GM19395 (cell line): Measurements from ENCODE around the gene MT3.

Source experiments
- ATAC-seq: cut with Tn5 transposase; IDR thresholded peaks from one replicate; pipeline ENCODE4 v1.9.1; 2021; ENCODE audit warnings: mild to moderate bottlenecking, moderate library complexity; ENCODE audit not compliant: unreplicated experiment

MT3 gene

GRCh38 chr16:56589141-56590039, at the start of gene MT3:
TSS of gene MT3 (plus strand) at chr16:56589528. CDS start at chr16:56589591, 63 bp downstream.
- ATAC-seq = no peak

GRCh38 chr16:56539656-56540055, 49.7 kb upstream of the MT3 start:
- ATAC-seq = no peak

DNA sequence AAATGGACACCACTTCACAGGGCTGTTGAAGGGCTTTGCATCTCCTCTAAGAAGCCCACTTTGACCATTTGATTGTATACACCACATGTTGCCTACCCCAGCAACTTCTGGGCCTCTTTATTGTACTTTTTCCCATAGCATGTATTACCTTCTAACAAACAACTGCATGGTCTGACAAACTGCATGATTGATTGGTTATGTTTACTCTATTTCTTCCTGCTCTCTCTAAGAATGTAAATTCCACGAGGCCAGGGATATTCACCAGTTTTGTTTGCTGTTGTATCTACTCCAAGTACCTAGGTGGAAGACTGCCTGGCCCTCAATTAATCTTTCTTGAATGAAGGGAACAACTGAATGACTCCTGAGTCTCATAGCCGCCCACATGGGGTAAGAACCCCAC, 47.3 kb upstream of the MT3 start:
- ATAC-seq = no peak

DNA sequence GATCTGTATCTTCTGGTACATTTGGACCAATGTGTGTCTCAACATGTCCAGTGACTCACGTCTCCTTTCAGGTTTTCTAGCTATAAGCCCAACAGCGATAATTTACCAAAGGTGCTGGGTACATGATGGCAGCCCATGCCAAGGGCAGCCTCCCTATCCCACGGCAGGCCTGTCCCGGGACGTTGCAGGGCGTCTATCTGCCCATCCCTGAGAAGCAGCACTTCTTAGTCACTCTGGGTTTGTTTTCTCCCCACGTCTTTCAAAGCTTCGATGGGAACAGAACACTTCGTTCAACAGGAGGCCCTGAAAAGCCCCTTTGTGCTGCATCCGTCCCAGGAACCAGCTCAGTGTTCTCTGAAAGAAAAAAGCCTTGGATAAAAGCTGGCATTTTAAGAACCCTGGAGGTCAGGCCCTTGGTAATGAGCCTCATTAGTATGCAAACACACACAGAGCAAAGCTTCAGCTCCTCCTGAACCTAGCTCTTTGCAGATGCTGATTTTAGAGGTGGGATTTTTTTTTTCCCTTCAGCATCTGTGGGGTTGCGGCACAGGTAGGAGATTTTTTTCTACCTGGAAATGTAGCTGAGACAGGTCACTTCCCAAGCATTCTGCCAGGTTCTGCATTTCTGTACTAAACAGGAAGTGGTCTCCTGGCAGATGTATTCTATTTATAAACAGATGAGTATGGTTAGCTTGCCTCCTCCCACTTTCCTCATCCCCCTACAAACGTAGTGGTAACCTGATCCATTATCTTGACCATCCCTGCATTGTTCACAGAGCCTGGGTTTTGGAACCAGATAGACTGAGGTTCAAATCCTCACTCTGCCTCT, 42.0 kb upstream of the MT3 start:
- ATAC-seq = no peak

- no peak for ATAC-seq
Observed at GRCh38 chr16:56547949-56548567, 41.3 kb upstream of the MT3 start.

- ATAC-seq = no peak
Observed at GRCh38 chr16:56549161-56549560, 40.2 kb upstream of the MT3 start.

- no peak for ATAC-seq
Observed at GRCh38 chr16:56549744-56550385, 39.5 kb upstream of the MT3 start.

GRCh38 chr16:56551796-56552738, 37.3 kb upstream of the MT3 start:
- no peak for ATAC-seq

GRCh38 chr16:56554441-56554840, 34.9 kb upstream of the MT3 start:
- ATAC-seq = no peak

DNA sequence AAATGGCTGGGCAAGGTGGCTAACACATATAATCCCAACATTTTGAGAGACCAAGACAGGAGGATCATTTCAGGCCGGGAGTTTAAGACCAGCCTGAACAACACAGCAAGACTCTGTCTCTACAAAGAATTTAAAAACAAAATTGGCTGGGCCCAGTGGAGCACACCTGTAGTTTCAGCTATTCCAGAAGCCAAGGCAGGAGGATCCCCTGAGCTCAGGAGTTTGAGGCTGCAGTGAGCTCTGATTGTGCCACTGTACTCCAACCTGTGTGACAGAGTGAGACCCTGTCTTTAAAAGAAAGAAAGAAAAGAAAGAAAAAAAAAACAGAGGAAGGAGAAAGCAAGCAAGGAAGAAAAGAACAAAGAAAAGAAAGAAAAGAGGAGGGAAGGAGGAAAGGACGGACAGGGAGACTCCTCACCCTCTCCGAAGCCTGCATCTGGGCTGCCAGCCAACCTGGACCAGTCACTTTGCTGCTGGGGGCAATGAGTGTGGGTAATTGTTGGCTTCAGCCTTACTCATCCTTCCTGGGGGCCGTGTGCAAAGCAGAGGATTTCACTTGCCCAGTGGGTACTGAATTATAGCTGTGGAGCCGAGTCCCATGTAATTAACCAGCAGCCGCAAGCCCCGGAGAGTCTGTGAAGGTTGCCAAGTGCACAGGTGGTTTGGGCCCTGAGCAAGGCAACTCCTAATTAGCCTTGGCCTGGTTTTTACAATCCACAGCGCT, 31.1 kb upstream of the MT3 start:
- no peak for ATAC-seq

DNA sequence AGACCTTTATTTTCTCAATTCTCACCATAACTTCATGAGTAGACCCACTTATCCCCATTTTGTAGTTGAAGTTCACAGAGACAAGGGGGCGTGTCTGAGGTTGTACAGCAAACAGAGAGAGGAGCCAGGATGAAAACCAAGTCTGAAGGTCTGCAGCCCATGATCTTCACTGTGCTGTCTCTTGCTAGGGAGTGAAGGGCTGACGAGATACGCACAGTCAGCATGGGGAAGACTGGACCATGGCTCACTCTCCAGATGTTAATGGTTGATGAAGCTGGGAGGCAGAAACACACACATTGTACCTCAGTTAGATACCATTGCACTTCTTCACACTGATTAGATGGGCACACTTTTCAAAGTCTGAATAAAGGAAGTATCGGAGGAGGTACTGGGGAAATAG, 30.2 kb upstream of the MT3 start:
- no peak for ATAC-seq

- no peak for ATAC-seq
Observed at GRCh38 chr16:56560447-56560846, 28.9 kb upstream of the MT3 start.

DNA sequence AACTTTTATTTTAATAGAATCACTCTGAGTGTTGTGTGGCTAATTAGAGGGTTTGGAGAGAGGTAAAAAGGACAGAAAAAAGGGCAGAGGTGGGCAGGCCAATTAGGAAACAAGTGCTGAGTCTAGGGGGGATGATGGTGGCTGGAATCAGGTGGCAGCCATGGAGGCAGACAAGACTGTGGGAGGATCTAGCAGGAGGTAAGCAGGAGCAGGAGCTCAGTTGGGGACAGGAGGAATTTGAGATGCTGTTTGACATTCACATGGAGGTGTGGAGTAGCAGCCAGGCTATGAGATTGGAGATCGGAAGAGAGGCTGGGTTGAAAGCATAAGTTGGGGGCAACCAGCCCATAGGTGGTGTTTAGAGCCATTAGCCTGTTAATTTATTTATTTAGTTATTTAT, 28.2 kb upstream of the MT3 start:
- no peak for ATAC-seq

DNA sequence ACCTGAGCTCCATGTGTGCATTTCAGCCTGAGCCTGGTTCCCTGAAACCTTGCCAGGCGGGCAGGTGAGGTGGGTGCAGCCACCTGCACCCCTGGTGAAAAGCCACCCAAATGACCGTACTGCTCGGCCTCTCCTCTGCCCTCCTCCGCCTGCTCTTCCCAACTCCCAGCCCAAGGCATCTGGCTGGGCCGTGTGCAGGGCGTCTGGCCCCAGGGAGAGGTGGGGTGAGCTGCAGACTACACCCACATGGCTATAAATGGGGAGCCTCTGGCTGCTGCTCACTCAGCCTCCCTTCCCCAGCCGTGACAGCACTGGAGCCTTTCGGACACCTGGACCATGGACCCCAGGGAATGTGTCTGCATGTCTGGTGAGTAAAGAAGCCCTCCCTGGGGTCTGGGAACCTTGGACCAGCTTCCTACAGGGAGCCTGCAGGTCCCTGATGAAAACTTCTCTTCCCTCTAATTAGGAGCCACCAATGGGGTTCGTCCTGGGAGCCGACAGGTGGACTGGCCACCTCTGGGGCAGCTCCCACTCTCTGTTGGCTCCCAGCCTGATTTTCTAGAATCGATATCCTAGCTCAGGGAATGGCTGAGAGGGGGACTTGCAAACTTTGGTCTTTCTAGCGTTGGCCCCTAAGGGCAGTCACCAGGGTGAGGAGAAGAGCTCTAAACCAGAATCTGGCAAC, 24.4 kb upstream of the MT3 start, which contains the start of gene MT4:
MT4 (plus strand) TSS at position 281 of the 685 bp plus-strand sequence; CDS start at position 337, 56 bp downstream.
- no peak for ATAC-seq

- ATAC-seq = no peak
Observed at GRCh38 chr16:56569971-56570370, 19.4 kb upstream of the MT3 start.

DNA sequence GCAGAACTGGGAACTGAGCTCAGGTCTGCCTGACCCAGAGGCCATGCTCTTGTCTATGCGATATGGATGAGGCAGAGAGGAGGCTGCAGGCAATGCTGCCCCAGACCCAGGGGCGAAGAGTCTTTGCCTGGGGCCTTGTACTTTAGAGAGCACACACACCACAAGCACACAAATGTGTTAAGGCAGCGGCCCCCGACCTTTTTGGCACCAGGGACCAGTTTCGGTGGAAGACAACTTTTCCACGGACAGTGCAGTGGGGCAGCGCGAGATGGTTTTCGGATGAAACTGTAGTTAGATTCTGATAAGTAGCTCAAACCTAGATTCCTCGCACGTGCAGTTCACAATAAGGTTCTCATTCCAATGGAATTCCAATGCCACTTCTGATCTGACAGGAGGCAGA, 17.8 kb upstream of the MT3 start:
- ATAC-seq = no peak

GRCh38 chr16:56574625-56575024, 14.7 kb upstream of the MT3 start:
- no peak for ATAC-seq

- peak; percentile 79 for ATAC-seq
Observed at GRCh38 chr16:56576585-56577299, 12.6 kb upstream of the MT3 start.
